ACC112 (cell line): ENCODE measurements around the gene N4BP2.
A peak's percentile ranks its signal among the peaks of the same experiment; 100 is the strongest.

Experiments used
- H2AFZ ChIP-seq: fragments of 200-600 bp; sonication (generic); one replicate; pipeline ENCODE4 v1.6.0; 2017; ENCODE audit warnings: antibody characterized with exemption, low read length; ENCODE audit not compliant: unreplicated experiment
- H3K27ac ChIP-seq: fragments of 200-600 bp; sonication (generic); 2 replicates; pipeline ENCODE4 v1.5.1; 2014; ENCODE audit warnings: low read depth, mild to moderate bottlenecking, antibody characterized with exemption, low read length, moderate library complexity
- H3K27me3 ChIP-seq: fragments of 200-600 bp; sonication (generic); 2 replicates; pipeline ENCODE4 v1.6.1; 2014; ENCODE audit warnings: mild to moderate bottlenecking, antibody characterized with exemption, low read length, moderate library complexity, mixed read lengths; ENCODE audit not compliant: insufficient read depth
- H3K36me3 ChIP-seq: fragments of 200-600 bp; sonication (generic); 2 replicates; pipeline ENCODE4 v1.6.1; 2016; ENCODE audit warnings: mild to moderate bottlenecking, antibody characterized with exemption, low read length, moderate library complexity, mixed read lengths; ENCODE audit not compliant: insufficient read depth
- H3K4me1 ChIP-seq: fragments of 200-600 bp; sonication (generic); one replicate; pipeline ENCODE4 v1.6.1; 2016; ENCODE audit warnings: low read length, mixed read lengths; ENCODE audit not compliant: insufficient read depth, unreplicated experiment, control insufficient read depth
- H3K4me3 ChIP-seq: fragments of 200-600 bp; sonication (generic); 2 replicates; pipeline ENCODE4 v1.5.1; 2014; ENCODE audit warnings: mild to moderate bottlenecking, low read depth, low read length
- H3K79me2 ChIP-seq: fragments of 200-600 bp; sonication (generic); one replicate; pipeline ENCODE4 v1.6.0; 2016; ENCODE audit warnings: low read length; ENCODE audit not compliant: control insufficient read depth, unreplicated experiment, insufficient read depth

The N4BP2 gene

DNA sequence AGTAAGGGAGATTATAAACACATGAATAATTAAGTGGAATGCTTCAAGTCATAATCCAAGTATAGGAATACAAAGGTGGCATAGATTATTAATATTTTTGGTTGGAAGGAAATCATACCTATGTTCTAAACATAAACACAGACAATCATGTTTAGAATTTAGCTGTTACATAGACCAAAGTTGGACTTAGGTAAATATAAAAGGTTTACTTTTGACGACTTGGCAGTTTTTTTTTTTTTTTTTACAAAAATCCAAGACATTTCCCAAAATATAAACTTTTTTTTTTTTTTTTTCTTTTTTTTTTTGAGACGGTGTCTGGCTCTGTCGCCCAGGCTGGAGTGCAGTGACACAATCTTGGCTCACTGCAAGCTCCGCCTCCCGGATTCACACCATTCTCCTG is 3.5 kb upstream of the N4BP2 start:
- Histone ChIP-seq H3K4me1 (peaks cover 7% of the 10 kb centered on the region), H2AFZ (no peak overlapping the region), H3K27ac (no peak overlapping the region), H3K79me2 (no peaks in the 10 kb centered on the region), H3K36me3 (no peaks in the 10 kb centered on the region), H3K4me3 (no peak overlapping the region), H3K27me3 (no peaks in the 10 kb centered on the region)

DNA sequence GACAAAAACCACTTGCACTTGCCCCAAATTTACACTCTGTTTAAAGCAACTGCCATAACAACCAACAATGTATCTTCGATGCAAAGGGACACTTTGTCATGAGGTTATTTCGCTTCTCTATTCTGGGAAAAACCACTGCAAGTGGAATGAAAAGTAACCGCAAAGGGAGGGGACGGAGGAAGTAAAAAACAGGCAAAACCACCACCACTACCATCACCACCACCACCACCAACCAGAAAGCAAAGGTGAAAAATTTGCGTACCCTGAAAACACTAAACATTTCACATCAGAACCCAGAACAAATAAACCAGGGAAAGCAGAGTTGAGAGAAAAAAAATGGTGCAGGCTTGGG is 1.2 kb upstream of the N4BP2 start:
- Histone ChIP-seq H3K27me3 (no peaks in the 10 kb centered on the region), H2AFZ (peak overlapping the region; percentile 63), H3K79me2 (no peaks in the 10 kb centered on the region), H3K36me3 (no peaks in the 10 kb centered on the region), H3K27ac (peak overlapping the region; percentile 92), H3K4me1 (peaks cover 7% of the 10 kb centered on the region), H3K4me3 (peak overlapping the region; percentile 85)

DNA sequence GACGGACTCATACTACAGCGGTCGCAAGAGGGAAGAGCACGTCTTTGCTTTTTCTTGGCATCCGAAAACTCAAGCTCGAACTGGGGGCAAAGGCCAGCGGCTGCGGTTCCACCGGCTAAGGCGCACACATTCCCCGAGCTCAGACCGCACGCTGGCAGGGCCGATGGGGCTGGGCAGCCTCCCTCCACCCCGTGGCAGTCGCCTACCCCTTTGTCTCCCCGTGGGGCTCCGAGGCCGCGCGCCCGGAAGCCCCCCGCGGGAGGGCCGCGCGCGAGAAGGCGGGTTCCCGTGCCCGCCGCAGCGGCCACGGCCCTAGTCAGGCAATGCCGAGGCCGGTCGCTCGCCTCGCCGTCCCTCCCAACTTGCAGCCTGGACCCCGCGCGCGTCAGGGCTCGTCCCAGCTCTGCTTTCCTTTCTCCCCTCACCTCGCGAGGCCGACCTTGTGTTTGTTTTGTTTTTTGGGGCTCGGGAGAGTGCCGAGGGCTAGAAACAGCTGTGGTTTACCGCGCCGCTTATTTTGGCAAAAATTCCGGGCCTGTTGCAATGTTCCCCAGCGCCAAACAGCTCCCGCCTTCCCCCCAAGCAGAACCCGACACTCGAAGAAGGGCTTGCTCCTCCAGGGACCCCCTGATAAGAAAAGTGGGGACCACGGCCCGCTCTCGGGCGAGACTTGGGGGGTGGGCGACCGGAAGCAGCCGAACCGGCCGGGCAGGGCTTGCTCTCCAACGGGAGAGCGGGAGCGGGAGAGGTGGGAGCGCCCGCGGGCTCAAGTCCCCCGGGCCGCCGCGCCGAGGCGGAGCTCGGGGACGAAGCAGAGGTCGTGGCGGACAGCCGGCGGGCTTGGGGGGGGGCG is 561 bp upstream of the N4BP2 start:
- H3K36me3 ChIP-seq = no peaks in the 10 kb centered on the region
- H3K27ac ChIP-seq = peak overlapping the region; percentile 92
- peaks cover 7% of the 10 kb centered on the region for H3K4me1 ChIP-seq
- H3K4me3 ChIP-seq = peak overlapping the region; percentile 85
- H3K79me2 ChIP-seq = no peaks in the 10 kb centered on the region
- peak overlapping the region; percentile 63 for H2AFZ ChIP-seq
- H3K27me3 ChIP-seq = no peaks in the 10 kb centered on the region

DNA sequence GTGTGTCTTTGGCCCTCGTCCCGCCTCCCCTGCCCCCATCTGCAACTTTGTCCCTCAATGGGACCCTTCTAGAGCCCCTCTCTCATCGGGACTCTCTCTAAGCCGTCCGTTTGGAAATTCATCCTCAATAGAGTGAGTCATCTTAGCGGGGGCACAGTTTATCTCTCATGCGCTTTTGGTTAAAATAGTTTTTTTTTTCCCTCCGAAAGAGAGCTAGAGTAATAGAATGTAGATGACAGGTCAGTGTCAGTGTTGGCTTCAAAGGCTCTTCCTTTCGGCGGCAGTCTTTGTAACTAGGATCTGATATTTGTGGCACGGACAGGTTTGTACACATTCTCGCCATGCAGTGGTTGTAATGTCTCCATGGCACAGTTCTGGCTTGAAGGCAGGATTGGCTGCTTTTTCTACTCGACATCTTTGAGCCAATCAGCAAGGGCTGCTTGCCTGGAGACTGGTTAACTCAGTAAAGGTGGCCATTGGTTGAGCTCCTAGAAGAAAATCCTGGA is 989 bp downstream of the N4BP2 start:
- H3K27ac ChIP-seq = peak overlapping the region; percentile 92
- H3K79me2 ChIP-seq = no peaks in the 10 kb centered on the region
- peaks cover 7% of the 10 kb centered on the region for H3K4me1 ChIP-seq
- peak overlapping the region; percentile 96 for H2AFZ ChIP-seq
- no peaks in the 10 kb centered on the region for H3K27me3 ChIP-seq
- 0 out of 2 replicates have a peak, but pooled peaks cover 1% of the 10 kb centered on the region for H3K36me3 ChIP-seq
- peak overlapping the region; percentile 85 for H3K4me3 ChIP-seq

GRCh38 chr4:40058121-40058520 is 1.5 kb downstream of the N4BP2 start:
- Histone ChIP-seq H3K4me1 (peaks cover 7% of the 10 kb centered on the region), H3K27ac (peak overlapping the region; percentile 92), H3K79me2 (no peaks in the 10 kb centered on the region), H3K4me3 (peak overlapping the region; percentile 85), H2AFZ (peak overlapping the region; percentile 96), H3K36me3 (0 out of 2 replicates have a peak, but pooled peaks cover 2% of the 10 kb centered on the region), H3K27me3 (no peaks in the 10 kb centered on the region)

DNA sequence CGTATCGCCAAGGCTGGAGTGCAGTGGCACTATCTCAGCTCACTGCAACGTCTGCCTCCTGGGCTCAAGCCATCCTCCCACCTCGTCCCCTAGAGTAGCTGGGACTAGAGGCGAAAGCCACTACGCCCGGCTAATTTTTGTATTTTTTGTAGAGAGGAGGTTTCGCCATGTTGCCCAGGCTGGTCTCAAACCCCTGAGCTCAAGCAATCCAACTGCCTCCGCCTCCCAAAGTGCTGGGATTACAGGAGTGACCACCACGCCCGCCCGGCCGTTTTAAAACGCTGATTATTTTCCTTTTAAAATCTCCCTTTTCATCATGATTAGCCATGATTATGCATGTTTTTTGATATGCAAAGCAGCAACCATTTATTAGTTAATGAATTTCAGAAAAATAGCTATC is 2.2 kb downstream of the N4BP2 start:
- Histone ChIP-seq H3K79me2 (no peaks in the 10 kb centered on the region), H3K4me3 (no peak overlapping the region), H3K4me1 (peaks cover 7% of the 10 kb centered on the region), H3K27me3 (no peaks in the 10 kb centered on the region), H3K27ac (no peak overlapping the region), H3K36me3 (0 out of 2 replicates have a peak, but pooled peaks cover 2% of the 10 kb centered on the region), H2AFZ (no peak overlapping the region)

DNA sequence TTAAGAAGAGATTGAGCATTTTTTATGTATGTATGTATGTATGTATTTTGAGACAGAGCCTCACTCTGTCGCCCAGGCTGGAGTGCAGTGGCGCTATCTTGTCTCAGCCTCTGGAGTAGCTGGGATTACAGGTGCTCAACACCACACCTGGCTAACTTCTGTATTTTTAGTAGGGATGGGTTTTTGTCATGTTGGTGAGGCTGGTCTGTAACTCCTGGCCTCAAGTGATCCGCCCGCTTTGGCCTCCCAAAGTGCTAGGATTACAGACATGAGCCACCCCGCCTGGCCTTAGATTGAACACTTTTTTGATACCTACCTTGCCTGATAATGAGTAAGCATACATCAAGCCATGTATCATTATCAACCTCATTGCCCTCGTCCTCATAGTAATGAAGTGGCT is 2.7 kb downstream of the N4BP2 start:
- no peak overlapping the region for H3K4me3 ChIP-seq
- H2AFZ ChIP-seq = no peak overlapping the region
- H3K4me1 ChIP-seq = peaks cover 7% of the 10 kb centered on the region
- H3K36me3 ChIP-seq = 0 out of 2 replicates have a peak, but pooled peaks cover 2% of the 10 kb centered on the region
- no peak overlapping the region for H3K27ac ChIP-seq
- no peaks in the 10 kb centered on the region for H3K27me3 ChIP-seq
- H3K79me2 ChIP-seq = no peaks in the 10 kb centered on the region

DNA sequence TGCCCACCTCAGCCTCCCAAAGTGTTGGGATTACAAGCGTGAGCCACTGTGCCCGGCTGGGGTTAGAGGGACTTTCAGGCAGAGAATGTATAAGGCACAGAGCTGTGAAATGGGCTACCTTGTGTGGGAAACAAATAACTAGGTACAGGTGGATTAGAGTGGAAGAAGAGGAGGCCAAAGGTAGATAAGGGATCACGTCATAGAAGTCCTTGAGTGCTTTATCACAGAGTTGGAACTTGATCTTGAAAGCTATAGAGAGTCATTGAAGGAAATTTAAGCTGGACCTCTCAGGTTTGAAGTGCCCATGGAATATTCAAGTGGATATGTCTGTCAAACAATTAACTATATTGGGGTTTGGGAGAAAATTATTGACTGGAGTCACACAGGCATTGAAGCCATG is 8.4 kb downstream of the N4BP2 start:
- no peak overlapping the region for H3K27ac ChIP-seq
- H3K36me3 ChIP-seq = 0 out of 2 replicates have a peak, but pooled peaks cover 2% of the 10 kb centered on the region
- H3K4me3 ChIP-seq = no peak overlapping the region
- no peaks in the 10 kb centered on the region for H3K4me1 ChIP-seq
- no peaks in the 10 kb centered on the region for H3K27me3 ChIP-seq
- no peak overlapping the region for H2AFZ ChIP-seq
- H3K79me2 ChIP-seq = no peaks in the 10 kb centered on the region

- Histone ChIP-seq H3K4me3 (no peak overlapping the region), H2AFZ (no peak overlapping the region), H3K4me1 (no peaks in the 10 kb centered on the region), H3K79me2 (no peaks in the 10 kb centered on the region), H3K27ac (no peak overlapping the region), H3K36me3 (0 out of 2 replicates have a peak, but pooled peaks cover 2% of the 10 kb centered on the region), H3K27me3 (no peaks in the 10 kb centered on the region)
These were observed 10.0 kb downstream of the N4BP2 start for GRCh38 chr4:40066651-40067050.

DNA sequence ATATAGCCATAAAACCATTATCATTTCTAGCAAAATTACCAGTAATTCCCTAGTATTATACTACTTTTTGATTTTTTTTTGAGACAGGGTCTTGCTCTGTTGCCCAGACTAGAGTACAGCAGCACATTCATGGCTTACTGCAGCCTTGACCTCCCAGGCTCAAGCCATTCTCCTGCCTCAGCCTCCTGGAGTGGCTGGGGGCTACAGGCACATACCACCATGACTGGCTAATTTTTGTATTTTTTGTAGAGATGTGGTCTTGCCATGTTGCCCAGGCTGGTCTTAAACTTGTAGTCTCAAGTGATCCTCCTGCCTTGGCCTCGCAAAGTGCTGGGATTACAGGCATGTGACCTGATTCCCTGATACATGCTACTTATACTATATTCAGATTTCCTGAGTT is 13.7 kb downstream of the N4BP2 start:
- Histone ChIP-seq H3K4me3 (no peak overlapping the region), H3K27ac (no peak overlapping the region), H3K27me3 (no peaks in the 10 kb centered on the region), H3K4me1 (no peaks in the 10 kb centered on the region), H2AFZ (no peak overlapping the region), H3K79me2 (no peaks in the 10 kb centered on the region), H3K36me3 (no peaks in the 10 kb centered on the region)

DNA sequence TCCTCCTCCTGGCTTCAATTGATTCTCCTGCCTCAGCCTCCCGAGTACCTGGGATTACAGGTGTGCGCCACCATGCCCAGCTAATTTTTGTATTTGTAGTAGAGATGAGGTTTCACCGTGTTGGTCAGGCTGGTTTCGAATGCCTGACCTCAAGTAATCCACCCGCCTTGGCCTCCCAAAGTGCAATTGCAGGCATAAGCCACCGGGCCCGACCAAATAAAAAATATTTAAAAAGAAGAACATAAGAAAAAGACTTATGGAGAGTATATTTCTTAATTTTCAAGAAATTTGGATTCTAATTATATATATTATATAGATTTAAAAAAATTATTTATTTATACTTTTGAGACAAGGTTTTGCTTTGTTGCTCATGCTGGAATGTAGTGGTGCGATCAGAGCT is 29.8 kb downstream of the N4BP2 start:
- Histone ChIP-seq H3K4me3 (no peak overlapping the region), H3K79me2 (no peaks in the 10 kb centered on the region), H3K36me3 (no peaks in the 10 kb centered on the region), H3K4me1 (no peaks in the 10 kb centered on the region), H3K27ac (no peak overlapping the region), H2AFZ (no peak overlapping the region), H3K27me3 (no peaks in the 10 kb centered on the region)
